HG03457 (cell line): ENCODE data around the gene TMEM61.
"Not testable (repeated sequence)": the region's sequence is repeated elsewhere in the genome, so short reads cannot be mapped to it uniquely, and the experiment has no call there.

ENCODE experiments used
- ATAC-seq: cut with Tn5 transposase; IDR thresholded peaks from one replicate; pipeline ENCODE4 v1.9.1; 2021; ENCODE audit warnings: moderate number of reproducible peaks; ENCODE audit not compliant: unreplicated experiment

The TMEM61 gene

GRCh38 chr1:54998677-54999076, 18.2 kb downstream of the TMEM61 start, which contains the start of gene BSND:
BSND (plus strand) TSS chr1:54998933; CDS start chr1:54999187, 254 bp downstream.
- no peak for ATAC-seq

GRCh38 chr1:55000110-55001085, 20.0 kb downstream of the TMEM61 start:
- ATAC-seq: no peak

DNA sequence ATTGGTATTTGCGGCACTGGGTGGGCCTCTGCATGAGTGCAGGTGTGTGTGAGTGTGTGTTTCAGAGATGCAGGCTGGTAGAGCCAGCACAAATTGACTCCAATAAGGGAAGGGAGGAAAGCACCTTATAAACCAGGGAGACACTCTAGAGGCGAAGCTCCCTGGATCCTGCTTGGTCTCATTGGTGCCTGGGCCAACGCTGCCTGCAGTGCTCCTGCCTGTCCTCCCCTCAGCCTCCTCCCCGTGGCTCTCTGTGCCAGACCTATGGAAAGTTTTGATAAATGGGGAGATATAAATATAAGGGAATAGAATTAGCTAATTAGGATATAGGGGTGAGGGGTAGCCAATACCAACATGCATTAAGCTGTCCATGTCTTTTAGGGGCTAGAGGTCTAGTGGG, 20.9 kb downstream of the TMEM61 start:
- no peak for ATAC-seq

DNA sequence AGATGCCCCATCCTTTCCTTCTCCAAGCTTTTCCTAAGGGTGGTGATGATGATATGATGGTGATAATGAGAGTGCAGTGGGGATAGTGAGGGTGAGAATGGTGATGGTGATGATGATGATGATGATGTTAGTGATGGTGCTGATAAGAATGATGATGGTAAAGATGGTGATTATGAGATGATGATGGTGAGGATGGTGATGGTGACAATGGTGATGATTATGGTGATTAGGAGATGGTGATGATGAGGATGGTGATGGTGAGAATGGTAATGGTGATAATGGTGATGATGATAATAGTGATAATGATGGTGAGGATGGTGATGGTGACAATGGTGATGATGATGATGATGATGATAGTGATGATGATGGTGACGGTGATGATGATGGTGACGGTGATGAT, 22.3 kb downstream of the TMEM61 start:
- ATAC-seq: no peak

DNA sequence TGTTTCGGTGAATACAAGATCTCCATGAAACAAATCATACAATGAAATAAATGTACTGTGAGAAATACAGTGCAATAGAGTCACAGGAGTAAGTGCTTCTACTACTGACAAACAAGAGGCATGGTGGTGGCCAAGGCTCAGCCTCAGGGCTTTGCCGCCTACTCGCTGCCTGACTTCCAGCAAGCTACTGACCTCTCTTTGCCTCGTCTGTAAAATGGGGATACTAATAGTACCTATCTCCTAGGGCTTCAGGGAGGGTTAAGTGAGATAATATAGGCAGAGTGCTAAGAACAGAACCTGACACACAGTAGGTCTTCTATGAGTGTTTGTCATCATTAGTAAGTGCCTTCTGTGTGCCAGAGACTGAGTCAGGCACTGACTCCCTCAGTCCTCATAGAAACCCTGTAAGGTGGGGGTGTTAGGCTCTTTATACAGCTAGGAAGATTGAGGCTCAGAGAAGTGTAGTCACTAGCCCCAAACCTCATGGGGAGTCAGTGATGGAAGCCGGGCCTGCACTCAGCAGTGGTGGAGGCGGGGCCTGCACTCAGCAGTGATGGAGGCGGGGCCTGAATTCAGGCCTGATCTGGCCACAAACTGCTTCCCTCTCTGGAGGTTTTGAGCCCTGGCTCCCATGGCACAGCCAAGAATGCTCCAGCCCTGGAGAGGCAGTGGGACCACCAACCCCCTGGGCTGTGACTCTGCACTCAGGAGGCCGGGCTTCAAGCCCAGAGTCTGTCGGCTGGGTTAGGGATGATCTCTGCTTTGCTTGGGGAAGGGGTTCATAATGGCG, 25.1 kb downstream of the TMEM61 start:
- no peak for ATAC-seq

DNA sequence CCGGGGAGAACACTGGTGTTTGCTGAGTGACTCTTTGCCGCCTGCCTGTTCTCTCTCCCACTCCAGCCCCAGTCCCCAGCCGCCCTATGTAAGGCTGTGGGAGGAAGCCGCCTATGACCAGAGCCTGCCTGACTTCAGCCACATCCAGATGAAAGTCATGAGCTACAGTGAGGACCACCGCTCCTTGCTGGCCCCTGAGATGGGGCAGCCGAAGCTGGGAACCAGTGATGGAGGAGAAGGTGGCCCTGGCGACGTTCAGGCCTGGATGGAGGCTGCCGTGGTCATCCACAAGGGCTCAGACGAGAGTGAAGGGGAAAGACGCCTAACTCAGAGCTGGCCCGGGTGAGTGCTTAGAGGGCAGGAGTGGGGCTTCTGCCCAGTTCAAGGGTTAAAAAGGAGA, 26.5 kb downstream of the TMEM61 start:
- ATAC-seq: no peak

- no peak for ATAC-seq
Measured at GRCh38 chr1:55007625-55008024, 27.2 kb downstream of the TMEM61 start.

DNA sequence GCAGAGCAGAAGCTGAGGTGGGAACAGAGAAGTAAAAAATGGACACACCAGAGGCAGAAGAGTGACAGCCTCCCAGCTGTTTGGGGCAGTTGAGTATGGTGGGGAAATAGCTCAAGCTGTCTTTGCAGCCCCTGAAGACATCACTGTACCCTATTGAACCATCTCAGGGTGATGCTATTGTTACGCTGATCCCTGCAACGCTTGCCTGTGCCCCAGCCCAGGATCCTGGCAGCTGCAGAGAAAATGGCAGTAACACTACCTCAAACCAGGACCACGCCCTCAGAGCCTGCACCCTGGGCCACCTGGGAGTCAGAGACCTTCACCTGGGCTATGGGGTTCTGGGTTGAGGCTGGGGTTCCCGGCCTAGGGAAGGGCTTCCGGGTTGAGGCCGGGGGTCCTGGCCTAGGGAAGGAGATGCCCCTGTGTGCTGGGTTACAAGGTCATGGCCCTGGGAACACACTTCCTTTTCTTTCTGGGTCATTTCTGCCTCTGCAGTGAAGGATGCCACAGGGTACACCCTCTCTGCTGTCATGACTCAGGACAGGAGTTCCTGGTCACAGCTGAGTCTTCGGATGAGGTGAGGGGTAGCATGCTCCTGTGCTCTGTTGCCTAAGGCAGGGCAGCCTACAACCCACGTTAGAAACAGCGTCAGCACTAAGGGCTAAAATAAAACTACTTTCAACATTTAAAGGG, 29.9 kb downstream of the TMEM61 start:
- no peak for ATAC-seq

- no peak for ATAC-seq
Measured at GRCh38 chr1:55010887-55011217, 30.4 kb downstream of the TMEM61 start.

DNA sequence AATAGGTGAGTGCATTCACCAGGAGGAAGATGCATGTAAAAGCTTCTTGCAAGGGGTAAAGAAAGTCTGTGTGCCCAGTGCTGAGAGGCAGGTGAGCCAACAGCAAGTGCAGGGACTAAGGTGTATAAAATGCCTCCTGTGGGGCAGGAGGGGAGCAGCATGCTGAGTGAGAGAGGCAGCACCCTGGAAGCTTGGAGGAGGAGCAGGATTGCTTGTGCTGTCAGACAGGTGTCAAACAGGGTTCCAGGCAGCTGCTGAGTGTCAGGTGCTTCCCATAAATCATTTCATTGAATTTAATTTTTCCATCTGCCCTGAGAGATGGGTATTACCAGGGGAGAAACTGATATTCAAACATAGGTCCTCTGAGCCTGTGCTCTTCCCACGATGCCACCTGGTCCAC, 32.2 kb downstream of the TMEM61 start:
- ATAC-seq: no peak

DNA sequence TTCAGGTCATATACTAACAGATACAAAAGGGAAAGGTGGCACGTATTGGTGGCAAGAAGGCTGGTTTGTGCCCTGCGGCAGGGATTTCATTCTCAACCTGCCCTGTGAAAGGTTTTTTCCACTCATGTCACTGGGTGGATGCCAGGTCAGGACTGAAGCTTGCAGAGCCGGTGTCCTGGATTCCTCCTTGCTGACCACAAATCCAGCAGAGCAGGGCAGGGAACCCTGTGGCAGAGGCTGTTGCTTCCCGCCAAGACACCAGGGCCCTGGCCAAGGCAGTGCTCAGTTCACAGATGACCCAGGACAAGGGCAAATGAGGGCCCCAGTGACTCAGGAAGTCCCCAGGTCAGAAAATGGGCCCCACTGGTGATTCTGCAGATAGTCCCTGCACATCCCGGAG, 34.7 kb downstream of the TMEM61 start:
- no peak for ATAC-seq

GRCh38 chr1:55015731-55016620, 35.5 kb downstream of the TMEM61 start:
- no peak for ATAC-seq

GRCh38 chr1:55018395-55018794, 38.0 kb downstream of the TMEM61 start:
- no peak for ATAC-seq

DNA sequence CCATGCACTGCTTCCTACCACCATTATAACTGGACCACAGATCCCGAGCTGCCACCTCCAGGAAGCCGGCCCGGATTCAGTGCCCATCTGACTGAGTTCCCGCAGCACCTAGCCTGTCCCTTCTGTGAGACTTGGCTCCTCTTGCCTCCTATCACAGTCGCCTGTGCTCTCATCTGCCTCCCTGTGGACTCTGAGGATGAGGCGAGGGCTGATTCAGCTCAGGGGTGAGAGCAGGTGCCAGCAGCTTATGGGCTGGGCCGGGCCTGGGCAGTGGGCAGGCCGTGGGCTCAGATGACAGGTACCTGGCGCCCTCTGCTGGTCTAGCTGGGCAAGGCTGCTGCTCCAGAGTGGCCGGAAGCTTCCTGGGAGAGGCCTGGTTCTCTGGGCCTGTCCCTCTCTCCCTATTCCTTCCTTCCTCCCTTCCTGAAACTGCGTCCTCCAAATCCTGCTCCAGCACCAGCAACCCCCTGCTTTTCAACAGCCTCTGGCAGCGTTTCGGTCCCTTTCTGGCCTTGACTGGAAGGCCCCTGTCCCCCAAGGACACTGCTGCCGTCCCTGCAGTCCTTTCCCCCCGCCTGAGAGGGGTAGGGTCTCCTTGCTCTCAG, 41.6 kb downstream of the TMEM61 start:
- ATAC-seq: no peak

DNA sequence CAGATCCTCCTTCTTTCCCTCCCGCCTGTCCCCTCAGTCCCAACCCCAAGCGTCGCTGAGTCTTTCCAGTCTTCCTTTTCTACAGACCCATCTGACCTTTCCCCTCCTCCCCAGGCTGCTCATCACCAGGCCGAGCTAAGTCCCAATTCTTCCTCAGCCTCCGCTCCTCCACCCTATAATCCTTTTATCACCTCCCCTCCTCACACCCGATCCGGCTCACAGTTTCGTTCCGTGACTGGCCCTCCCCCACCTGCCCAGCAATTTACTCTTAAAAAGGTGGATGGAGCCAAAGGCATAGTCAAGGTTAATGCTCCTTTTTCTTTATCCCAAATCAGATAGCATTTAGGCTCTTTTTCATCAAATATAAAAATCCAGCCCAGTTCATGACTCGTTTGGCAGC, 43.7 kb downstream of the TMEM61 start:
- not testable (repeated sequence) for ATAC-seq

DNA sequence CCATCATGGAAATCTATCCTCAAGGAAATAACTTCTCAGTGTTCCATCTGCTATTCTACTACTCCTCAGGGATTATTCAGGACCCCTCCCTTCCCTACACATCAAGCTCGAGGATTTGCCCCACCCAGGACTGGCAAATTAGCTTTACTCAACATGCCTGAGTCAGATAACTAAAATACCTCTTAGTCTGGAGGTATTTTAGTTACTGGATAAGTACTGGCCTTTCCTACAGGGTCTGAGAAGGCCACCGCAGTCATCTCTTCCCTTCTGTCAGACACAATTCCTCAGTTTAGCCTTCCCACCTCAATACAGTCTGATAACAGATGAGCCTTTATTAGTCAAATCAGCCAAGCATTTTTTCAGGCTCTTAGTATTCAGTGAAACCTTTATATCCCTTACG, 46.3 kb downstream of the TMEM61 start:
- not testable (repeated sequence) for ATAC-seq

DNA sequence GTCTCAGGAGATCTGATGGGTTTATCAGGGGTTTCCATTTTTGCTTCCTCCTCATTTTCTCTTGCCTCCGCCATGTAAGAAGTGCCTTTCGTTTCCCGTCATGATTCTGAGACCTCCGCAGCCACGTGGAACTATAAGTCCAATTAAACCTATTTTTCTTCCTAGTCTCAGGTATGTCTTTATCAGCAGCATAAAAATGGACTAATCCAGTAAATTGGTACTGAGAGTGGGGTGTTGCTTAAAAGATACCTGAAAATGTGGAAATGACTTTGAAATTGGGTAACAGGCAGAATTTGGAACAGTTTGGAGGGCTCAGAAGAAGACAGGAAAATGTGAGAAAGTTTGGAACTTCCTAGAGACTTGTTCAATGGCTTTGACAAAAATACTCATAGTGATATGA, 50.7 kb downstream of the TMEM61 start:
- not testable (repeated sequence) for ATAC-seq

DNA sequence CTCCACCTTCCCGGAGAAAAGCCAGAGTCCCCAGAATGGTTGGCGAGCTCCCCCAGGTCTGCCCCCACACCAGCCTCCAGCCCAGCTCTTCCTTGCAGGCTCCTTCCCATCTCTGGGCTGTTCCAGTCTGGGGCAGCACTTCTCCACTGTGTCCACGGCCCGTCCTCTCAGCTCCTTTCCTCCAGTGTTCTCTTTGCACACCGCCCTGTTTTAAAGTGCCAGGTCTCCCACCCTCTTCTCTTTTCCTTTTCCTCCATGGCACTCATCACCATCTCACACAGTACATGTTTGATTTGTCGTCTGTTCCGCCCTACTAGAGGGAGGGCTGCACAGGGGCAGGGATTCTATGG, 52.8 kb downstream of the TMEM61 start:
- ATAC-seq: no peak

- no peak for ATAC-seq
Measured at GRCh38 chr1:55034476-55035133, 54.2 kb downstream of the TMEM61 start.

DNA sequence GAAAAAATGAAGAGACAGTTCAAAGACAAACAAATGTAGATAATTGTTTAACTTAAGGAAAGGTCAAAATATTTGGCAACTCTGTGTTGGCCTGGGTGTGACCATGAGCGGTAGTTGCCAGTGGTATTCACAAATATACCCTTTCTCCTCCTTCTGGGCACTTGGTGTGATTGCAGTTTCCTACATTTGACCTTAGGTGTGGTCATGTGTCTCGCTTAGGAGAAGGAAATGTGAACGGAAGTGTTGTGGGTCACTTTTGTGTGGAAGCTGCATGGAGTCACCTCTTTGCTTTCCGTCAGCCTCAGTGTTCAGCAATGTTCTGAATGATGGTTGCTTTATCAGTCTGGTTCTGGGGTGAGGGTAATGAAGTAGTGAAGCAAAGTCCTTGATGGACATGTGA, 55.5 kb downstream of the TMEM61 start:
- no peak for ATAC-seq
